ENCODE results near the gene ATXN2L. TPM values are rescaled to one million over a fixed set of nuclear protein-coding genes. Genes with fewer than 3 reads are reported as not detected.

Gene ATXN2L
- total and polyA plus RNA-seq, 10 of the 15 experiments (the other 5 are each of a cell fraction or from before 2014, with no cell fraction given) = 3.5 to 210 (median 61.1) TPM

- ChIA-PET RAD21 (ENCODE audit: unreplicated experiment) (no interaction called here), SMC1A (ENCODE audit: uncharacterized antibody, unreplicated experiment) (no interaction called here), CTCF (interaction anchor here (0.9 kb wide), 1 partner anchor 105 kb away, joined by 3 read pairs; no protein-coding TSS in a partner anchor), POLR2A (no interaction called here)
- Histone ChIP-seq H2AFZ (ENCODE audit: control insufficient read depth, low read depth, low read length) (no peak overlapping the region), H4K20me1 (ENCODE audit: control insufficient read depth, insufficient read depth) (no peaks in the 10 kb centered on the region), H3K4me1 (ENCODE audit: control insufficient read depth, insufficient read depth, low read length) (peaks cover 4% of the 10 kb centered on the region), H3K9ac (ENCODE audit: control insufficient read depth, insufficient read depth, low read length) (no peak overlapping the region), H3K79me2 (ENCODE audit: control insufficient read depth, insufficient read depth, low read length) (peaks cover 6% of the 10 kb centered on the region), H3K4me2 (ENCODE audit: control insufficient read depth, insufficient read depth) (no peak overlapping the region), H3K9me3 (replicated peaks; ENCODE audit: control insufficient read depth, insufficient read depth, low read length) (no peaks in the 10 kb centered on the region), H3K27me3 (replicated peaks in 1 of 2; ENCODE audit: control insufficient read depth in 2 of 2, insufficient read depth in 2 of 2, low read length in 1 of 2) (no peaks in the 10 kb centered on the region), H3K36me3 (ENCODE audit: control insufficient read depth in 2 of 2, insufficient read depth in 2 of 2, low read length in 1 of 2) (peaks cover 28 to 29% of the 10 kb centered on the region in 2 experiments), H3K27ac (ENCODE audit: control insufficient read depth, insufficient read depth) (no peak overlapping the region), H3K4me3 (no peak overlapping the region)
- BruUV-seq (replicated peaks) = no TSS peak
- FAIRE-seq = no peak
- ATAC-seq = no peak
- intact Hi-C loops (cut with micrococcal nuclease; ENCODE audit: unreplicated experiment) = no loop called here
- 91% methylated on average over 1 of the region's 1 CpG for WGBS (ENCODE audit: insufficient coverage, insufficient replicate concordance, low lambda C conversion rate, missing lambda C conversion rate)
- TF ChIP-seq NFYB (IDR thresholded peaks at IDR 0.05; ENCODE audit: insufficient read depth, low read depth, low read length) (no peak), USF1 (IDR thresholded peaks at IDR 0.05; ENCODE audit: borderline replicate concordance, extremely low read length, insufficient read depth, low read depth, low read length) (no peak), SMC3 (IDR thresholded peaks at IDR 0.05; ENCODE audit: borderline replicate concordance, low read length) (no peak), CEBPB (IDR thresholded peaks at IDR 0.05; ENCODE audit: borderline replicate concordance in 1 of 2, low read depth in 2 of 2, low read length in 2 of 2) (no peak), YBX1 (IDR thresholded peaks at IDR 0.05) (no peak), ZNF274 (IDR thresholded peaks at IDR 0.05; ENCODE audit: insufficient read depth, insufficient read length) (no peak), PRDM15 (CRISPR knock-in tag; IDR thresholded peaks at IDR 0.05) (no peak), GATAD2B (conservative IDR thresholded peaks at IDR 0.05; ENCODE audit: low read depth) (no peak), POLR2AphosphoS5 (IDR thresholded peaks at IDR 0.05; ENCODE audit: low read length) (peak; percentile 73), POLR2A (IDR thresholded peaks at IDR 0.05; ENCODE audit: low read depth, low read length) (peak; percentile 41), ZBTB11 (CRISPR knock-in tag; IDR thresholded peaks at IDR 0.05) (no peak), SMAD1 (IDR thresholded peaks at IDR 0.05; ENCODE audit: low read depth, partially characterized antibody) (no peak), BCLAF1 (IDR thresholded peaks at IDR 0.05) (no peak), CREB1 (IDR thresholded peaks at IDR 0.05; ENCODE audit: low read depth) (no peak), MTA2 (IDR thresholded peaks at IDR 0.05; ENCODE audit: low read depth) (no peak)
- in situ Hi-C loops (cut with MboI) = no loop called here
- DNase-seq (ENCODE audit: low read depth, low spot score) = no peak
These were observed 17.1 kb downstream of the ATXN2L start for GRCh38 chr16:28839899-28840298.

All from GM12878 (cell line).